GM23338 (cell line): ENCODE measurements around the gene SYNRG.

ENCODE experiments used
- CREB1 ChIP-seq: fragments of 250-450 bp; sonication (Bioruptor Pico); IDR thresholded peaks from 2 replicates; pipeline ENCODE4 v1.5.0; 2020; ENCODE audit warnings: low read depth, mild to moderate bottlenecking, moderate library complexity
- CTCF ChIP-seq, 2 experiments: fragments of 200-600 bp in 1 of 2; sonication (generic) in 1 of 2; conservative IDR thresholded peaks; 2 replicates each; pipeline versions ENCODE4 v1.5.1 to v1.6.1; 2016 to 2017; ENCODE audit warnings: antibody characterized with exemption in 2 of 2, low read depth in 2 of 2, mild to moderate bottlenecking in 2 of 2, moderate library complexity in 1 of 2
- ETS1 ChIP-seq: IDR thresholded peaks from 2 replicates; pipeline ENCODE4 v1.6.1; 2016; ENCODE audit warnings: antibody characterized with exemption
- EZH2 ChIP-seq: fragments of 200-600 bp; sonication (generic); IDR thresholded peaks from one replicate; pipeline ENCODE4 v1.8.0; 2017; ENCODE audit warnings: antibody characterized with exemption, mild to moderate bottlenecking, low read depth; ENCODE audit not compliant: unreplicated experiment
- EZH2phosphoT487 ChIP-seq: fragments of 200-600 bp; sonication (generic); IDR thresholded peaks from one replicate; pipeline ENCODE4 v1.8.1; 2018; ENCODE audit warnings: antibody characterized with exemption; ENCODE audit not compliant: unreplicated experiment
- JUNB ChIP-seq: IDR thresholded peaks from one replicate; pipeline ENCODE4 v1.6.1; 2016; ENCODE audit warnings: antibody characterized with exemption; ENCODE audit not compliant: unreplicated experiment
- POLR2AphosphoS5 ChIP-seq: IDR thresholded peaks from 2 replicates; pipeline ENCODE4 v1.6.1; 2016; ENCODE audit warnings: antibody characterized with exemption, low read depth
- REST ChIP-seq: IDR thresholded peaks from one replicate; pipeline ENCODE4 v1.6.1; 2018; ENCODE audit warnings: antibody characterized with exemption; ENCODE audit not compliant: unreplicated experiment
- STAT1 ChIP-seq: IDR thresholded peaks from one replicate; pipeline ENCODE4 v1.6.1; 2016; ENCODE audit warnings: antibody characterized with exemption; ENCODE audit not compliant: unreplicated experiment
- ZNF114 ChIP-seq: fragments of 250-450 bp; sonication (Bioruptor Pico); IDR thresholded peaks from 2 replicates; pipeline ENCODE4 v1.5.0; 2020; ENCODE audit warnings: mild to moderate bottlenecking, moderate library complexity
- ZNF331 ChIP-seq: fragments of 250-450 bp; sonication (Bioruptor Pico); IDR thresholded peaks from 2 replicates; pipeline ENCODE4 v1.5.0; 2020; ENCODE audit warnings: low read depth, mild to moderate bottlenecking, moderate library complexity
- ZNF462 ChIP-seq: fragments of 250-450 bp; sonication (Bioruptor Pico); IDR thresholded peaks from 2 replicates; pipeline ENCODE4 v1.5.0; 2020; ENCODE audit warnings: mild to moderate bottlenecking, moderate library complexity

- no peak for TF ChIP-seq POLR2AphosphoS5
- TF ChIP-seq EZH2: no peak
- TF ChIP-seq CTCF (conservative IDR thresholded peaks at IDR 0.05; ENCODE audit: low read depth in 2 of 2): no peak
- TF ChIP-seq EZH2phosphoT487: no peak
- TF ChIP-seq STAT1: no peak
- no peak for TF ChIP-seq ZNF462 (CRISPR knock-in tag)
- no peak for TF ChIP-seq REST
- TF ChIP-seq ETS1: no peak
- no peak for TF ChIP-seq CREB1
- no peak for TF ChIP-seq ZNF331 (CRISPR knock-in tag)
- TF ChIP-seq JUNB: no peak
- no peak for TF ChIP-seq ZNF114 (CRISPR knock-in tag)
These were observed 106.1 kb downstream of the SYNRG start for GRCh38 chr17:37503148-37503547.
